ENCODE measurements around the gene PSTPIP2. TPM values are rescaled to one million over a fixed set of nuclear protein-coding genes. Genes with fewer than 3 reads are reported as not detected.
"Not testable (repeated sequence)": the region's sequence is repeated elsewhere in the genome, so short reads cannot be mapped to it uniquely, and the experiment has no call there.

Gene PSTPIP2, protein sequence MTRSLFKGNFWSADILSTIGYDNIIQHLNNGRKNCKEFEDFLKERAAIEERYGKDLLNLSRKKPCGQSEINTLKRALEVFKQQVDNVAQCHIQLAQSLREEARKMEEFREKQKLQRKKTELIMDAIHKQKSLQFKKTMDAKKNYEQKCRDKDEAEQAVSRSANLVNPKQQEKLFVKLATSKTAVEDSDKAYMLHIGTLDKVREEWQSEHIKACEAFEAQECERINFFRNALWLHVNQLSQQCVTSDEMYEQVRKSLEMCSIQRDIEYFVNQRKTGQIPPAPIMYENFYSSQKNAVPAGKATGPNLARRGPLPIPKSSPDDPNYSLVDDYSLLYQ
- polyA plus RNA-seq (ENCODE audit: insufficient read length in 10 of 10), result 1 to 10 TPM; 1.3 to 3.5 (median 2.7) TPM
- long read RNA-seq, donor 1, result 0 reads
- long read RNA-seq, donor 2, result 0 reads
- long read RNA-seq, donor 3, result 0 reads
- long read RNA-seq, donor 4, result 0 reads
- long read RNA-seq, donor 5, result 0 reads
- long read RNA-seq, donor 6, partial matches to known transcripts, result 0 of 1 reads
- long read RNA-seq, donor 6, other reads (novel, unspliced or antisense), result 0 of 1 reads
- long read RNA-seq, donor 7, partial matches to known transcripts, result 0 of 1 reads
- long read RNA-seq, donor 7, other reads (novel, unspliced or antisense), result 0 of 1 reads
- long read RNA-seq, donor 8, partial matches to known transcripts, result 0 of 1 reads
- long read RNA-seq, donor 8, other reads (novel, unspliced or antisense), result 0 of 1 reads
- long read RNA-seq, donor 9, result 0 reads

DNA sequence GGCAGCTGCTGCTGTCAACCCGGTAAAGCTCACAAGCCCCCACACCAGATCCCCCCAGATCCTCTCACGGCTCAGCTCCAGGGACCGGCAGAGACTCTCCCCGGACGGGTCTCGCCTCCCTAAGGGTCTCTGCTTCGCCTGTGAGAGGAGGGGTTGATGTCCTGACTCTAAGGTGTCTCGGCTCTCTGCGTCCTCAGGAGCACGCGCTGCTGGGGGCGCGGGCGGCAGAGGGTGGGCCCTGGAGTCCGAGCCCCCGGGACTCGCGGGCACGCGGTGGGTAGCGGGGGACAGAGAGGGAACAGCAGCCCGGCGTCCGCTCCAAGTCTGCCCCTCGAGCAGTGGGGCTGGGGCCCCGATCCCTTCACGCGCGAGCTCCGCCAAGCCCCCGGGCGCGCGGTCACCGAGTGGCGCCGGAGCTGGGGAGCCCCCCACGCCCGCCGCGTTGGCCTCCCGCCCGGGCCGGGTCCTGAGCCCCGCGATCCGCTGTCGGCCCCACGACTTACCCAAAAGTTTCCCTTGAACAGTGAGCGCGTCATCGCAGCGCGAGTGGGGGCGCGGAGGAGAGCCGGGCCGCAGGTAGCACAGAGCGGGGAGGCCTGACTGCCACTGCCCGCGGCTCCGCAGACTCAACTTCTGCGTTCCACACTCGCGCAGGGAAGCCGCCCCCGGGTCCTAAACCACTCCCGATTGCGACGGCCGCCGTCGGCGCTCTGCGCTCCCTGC is at the start of gene PSTPIP2:
Gene PSTPIP2, minus strand, starts transcription at position 608 of the 723 bp plus-strand sequence. Its CDS starts 72 bp downstream, at position 536.
- DNase-seq, result peak; percentile 35 to 86 (median 64)

DNA sequence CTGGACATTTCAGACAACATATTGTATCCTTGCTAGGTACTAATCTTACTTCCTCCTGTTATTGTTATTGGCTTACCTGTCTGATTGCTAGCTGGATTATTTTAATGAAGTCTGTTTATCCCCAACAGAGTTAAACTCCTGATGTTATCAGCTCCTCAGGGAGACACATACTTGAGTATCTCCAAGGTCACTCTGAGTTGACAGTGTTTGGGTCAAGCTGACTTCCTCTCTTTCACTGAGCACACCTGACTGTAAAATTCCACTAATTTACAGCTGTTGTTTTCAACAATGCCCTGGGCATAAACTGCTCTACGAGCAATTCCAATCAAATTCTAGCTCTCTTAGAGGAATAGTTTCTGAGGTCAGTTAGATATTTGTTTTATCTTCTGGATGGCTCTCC is 41.7 kb upstream of the PSTPIP2 start:
- DNase-seq, result no peak

DNA sequence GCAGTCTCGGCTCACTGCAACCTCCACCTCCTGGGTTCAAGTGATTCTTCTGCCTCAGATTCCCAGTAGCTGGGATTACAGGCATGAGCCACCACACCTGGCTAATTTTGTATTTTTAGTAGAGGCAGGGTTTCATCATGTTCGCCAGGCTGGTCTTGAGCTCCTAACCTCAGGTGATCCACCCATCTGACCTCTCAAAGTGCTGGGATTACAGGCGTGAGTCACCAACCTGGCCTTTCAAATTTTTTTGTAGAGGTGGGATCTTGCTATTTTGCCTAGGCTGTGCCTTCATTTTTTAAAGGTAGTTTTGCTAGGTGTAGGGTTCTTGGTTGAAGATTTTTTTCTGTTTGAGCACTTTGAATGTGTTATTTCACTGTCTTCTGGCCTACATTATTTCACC is 38.3 kb upstream of the PSTPIP2 start:
- no peak for DNase-seq

DNA sequence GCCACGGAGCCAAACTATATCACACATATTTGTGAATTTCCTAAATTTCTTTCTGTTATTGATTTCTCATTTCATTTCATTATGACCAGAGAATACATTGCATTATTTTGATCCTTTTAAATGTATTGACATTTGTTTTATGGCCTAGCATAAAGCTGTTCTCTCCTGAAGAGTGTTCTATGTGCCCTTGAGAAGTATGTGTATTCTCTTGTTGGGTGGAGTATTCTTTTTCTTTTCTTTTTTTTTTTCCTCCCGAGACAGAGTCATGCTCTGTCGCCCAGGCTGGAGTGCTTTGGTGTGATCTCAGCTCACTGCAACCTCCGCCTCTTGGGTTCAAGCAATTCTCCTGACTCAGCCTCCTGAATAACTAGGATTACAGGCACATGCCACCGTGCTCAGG is 37.3 kb upstream of the PSTPIP2 start:
- no peak for DNase-seq

DNA sequence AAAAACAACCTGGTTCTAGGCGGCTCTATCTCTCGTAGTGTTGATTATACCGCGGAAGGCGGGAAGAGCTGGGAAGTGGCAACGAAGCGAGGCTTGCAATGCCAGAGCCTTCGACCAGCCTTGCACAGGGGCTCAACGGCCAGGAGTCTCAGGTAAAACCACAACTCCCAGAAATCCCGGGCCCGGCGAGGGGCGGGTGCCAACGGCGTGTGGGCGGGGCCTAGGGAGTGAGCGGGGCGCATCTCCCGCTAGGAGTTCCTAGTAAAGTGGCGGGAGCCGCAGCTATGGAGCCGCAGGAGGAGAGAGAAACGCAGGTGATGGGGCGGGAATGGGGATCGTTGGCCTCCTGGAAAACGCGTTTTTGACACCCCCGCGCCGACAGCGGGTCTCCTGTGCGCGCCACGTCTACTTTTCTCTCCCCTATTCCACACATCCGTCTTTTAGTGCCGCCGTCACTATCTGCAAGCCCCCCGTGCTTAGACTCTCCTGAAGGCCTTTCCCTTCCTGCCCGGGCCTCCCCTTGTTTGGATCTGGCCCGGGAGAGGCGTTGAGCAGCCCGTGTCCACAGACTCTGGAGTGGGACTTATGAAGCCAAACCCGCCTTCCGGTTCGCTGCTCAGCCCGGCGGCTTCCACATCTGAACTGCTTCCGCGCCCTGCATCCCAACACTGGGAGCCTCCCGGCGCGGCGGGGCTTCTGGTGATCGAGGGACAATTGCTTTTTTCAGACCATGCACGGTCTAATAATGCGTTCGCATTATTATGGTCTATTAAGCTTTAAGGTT is 32.3 kb upstream of the PSTPIP2 start, which contains the start of gene HAUS1:
Gene HAUS1, plus strand, starts transcription at position 258 of the 784 bp plus-strand sequence. Its CDS starts 27 bp downstream, at position 285.
- DNase-seq, result peak; percentile 87 to 96 (median 90)

DNA sequence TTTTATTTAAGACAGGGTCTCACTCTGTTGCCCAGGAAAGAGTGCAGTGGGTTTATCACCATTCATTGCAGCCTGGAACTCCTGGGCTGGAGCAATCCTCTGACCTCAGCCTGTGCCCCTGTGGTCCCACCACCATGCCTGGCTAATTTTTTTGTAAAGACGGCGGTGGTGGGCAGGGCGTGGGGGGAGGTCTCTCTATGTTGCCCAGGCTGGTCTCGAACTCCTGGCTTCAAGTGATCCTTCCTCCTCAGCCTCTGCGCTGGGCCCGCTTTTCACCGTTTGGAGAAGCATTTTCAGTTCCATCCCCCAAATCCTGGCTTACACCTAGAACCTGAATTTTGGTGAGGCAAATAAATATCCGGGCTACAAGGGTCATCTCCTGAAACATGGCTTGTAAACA is 27.4 kb upstream of the PSTPIP2 start:
- DNase-seq, result no peak

DNA sequence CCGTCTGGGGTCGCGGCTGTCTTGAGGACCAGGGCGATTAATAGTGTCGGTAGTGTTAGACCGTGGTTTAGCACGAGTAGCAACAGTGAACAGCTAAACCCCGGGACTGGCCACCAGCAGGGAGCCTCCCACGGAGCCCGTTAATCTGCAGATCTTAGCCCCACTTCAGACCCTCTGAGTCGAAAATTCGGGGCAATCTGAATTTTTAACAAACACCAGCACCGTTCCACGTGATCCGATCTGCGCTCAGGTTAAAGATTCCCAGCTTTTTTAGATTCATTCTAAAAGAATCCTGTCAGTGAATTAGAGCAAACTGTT is 26.5 kb upstream of the PSTPIP2 start:
- no peak for DNase-seq

DNA sequence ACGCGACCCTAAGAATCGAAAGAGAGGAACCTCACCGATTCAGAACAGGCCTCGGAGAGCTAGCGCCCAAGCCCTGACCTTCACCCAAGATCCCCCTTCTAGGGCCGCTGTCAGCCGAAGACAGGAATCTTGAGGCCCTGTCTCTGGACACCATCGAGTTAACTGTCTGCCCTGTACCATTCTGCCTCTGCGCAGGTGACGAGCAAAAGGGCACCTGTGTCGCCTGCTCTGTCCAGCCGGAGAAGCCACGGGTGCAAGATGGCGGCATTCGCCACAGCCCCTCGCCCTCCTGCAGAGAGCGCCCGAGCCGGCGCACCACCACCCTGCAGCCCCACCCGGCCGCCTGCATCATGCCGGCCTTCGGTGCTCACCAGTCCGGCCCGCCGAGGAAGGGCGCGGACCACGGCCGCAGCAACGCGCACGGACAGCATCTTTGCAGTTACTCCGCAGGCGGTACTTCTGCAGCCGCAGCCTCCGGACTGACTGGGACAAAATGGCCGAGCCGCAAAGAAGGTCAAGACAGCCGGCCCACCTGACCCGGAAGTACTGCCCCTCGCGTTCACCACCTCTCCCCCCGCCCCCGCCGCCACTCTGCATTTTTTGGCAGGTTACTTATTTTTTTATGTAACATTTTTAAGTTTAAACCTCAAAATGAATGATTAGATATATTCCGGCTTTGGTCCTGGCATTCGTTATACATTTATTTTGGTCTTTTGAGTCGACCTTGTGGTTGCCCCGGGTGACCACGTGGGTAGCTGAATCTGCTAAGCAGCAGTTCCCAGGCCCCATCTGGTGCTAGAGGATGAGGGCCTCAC is 25.9 kb upstream of the PSTPIP2 start, which contains the start of gene ATP5F1A:
Gene ATP5F1A, minus strand, starts transcription at position 496 of the 815 bp plus-strand sequence. Its CDS starts 65 bp downstream, at position 431.
- peak; percentile 85 to 97 (median 88) for DNase-seq

DNA sequence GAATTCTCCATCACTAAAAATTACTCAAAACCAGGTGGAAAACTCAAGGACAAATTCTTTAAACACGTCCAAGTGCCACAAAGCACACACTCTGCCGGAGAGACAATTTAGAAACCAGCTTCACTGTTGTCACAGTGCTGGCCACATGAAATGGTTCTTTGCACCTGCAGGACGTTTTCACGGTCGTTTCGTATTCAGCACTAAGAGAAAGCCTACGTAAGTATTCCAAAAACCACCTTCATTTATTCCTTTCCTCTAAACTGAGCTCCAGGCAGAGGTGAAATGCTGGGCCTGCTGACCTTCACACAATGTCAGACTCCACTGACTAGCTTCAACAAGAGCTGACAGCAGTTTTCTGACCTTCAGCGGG is 25.4 kb upstream of the PSTPIP2 start:
- no peak for DNase-seq

DNA sequence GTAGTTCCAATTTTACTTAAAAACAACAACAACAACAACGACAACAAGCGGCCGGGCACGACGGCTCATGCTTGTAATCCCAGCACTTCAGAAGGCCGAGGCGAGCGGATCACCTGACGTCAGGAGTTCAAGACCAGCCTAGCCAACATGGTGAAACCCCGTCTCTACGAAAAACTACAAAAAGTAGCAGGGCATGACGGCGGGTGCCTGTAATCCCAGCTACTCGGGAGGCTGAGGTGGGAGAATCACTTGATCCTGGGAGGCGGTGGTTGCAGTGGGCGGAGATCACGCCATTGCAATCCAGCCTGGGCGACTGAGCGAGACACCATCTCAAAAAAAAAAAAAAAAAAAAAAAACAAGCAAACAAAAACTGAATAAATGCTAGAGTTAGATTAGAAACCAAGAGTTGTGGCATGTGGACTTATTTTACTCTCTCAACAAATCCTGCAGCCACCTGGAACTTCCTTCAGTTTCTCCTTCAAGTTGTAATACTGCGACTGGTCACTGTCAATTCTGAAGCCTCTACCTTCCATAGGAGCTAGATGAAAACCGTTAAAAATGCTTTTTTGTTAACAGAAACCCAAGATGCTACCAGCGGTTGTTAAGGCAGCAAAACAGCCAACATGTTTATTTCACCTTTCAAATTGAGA is 24.7 kb upstream of the PSTPIP2 start:
- DNase-seq, result peak in 1 of 3 donors; percentile 24

DNA sequence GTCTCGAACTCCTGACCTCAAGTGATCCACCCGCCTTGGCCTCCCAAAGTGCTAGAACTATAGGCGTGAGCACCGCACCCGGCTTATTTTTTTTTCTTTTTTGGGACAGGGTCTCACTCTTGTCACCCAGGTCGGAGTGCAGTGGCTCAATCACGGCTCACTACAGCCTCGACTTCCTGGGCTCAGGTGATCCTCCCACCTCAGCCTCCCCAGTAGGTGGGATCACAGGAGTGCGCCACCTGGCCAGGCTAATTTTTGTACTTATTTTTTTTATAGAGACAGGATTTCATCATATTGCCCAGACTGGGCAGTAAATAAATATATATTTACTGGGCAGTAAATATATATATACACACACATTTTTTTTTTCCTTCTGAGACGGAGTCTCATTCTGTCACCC is 23.5 kb upstream of the PSTPIP2 start:
- no peak for DNase-seq

DNA sequence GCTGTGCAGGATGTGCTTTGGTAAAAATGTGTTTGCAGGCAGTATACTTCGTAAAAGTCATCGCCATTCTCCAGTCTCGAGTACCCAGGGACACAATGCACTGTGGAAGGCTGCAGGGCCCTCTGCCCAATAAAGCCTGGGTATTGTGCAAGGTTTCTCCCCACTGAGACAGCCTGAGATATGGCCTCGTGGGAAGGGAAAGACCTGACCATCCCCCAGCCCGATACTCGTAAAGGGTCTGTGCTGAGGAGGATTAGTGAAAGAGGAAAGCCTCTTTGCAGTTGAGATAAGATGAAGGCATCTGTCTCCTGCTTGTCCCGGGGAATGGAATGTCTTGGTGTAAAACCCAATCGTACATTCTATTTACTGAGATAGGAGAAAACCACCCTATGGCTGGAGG is 16.4 kb upstream of the PSTPIP2 start:
- not testable (repeated sequence) for DNase-seq

DNA sequence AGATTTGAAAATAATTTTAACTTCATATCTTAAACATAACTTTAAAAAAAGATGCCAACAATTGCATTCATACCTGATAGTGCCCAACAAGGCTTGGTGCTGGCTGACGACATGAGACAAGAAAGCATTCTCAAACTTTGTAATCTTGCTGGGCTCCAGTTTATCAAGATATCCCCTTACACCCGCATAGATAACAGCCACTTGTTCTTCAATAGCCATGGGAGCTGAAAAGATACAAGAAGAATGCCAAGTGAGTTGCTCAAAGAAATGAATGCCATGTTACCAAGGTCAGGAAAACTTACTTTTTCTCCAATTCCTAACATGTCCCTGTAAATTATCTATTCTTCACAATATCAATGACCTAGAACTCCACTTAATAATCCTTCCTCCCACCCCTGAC is 12.4 kb upstream of the PSTPIP2 start:
- no peak for DNase-seq

DNA sequence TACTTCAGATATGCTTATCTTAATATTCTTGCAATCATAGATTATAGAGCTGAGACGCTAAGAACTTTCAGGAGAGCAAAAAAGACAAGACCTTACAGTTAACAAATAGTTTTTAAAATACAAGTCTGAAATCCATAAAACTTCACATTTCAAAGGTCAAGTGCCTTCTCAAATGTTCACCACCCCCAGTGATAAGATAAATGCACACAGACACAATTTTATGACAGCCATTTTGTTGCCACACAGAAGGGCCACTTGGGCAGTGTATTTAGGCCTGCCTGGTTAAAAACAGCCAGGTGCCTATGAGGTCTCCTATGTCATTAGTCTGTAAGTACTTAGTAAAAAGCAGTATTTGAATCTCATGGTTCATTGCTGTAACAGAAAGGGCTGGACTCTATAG is 8.1 kb upstream of the PSTPIP2 start:
- no peak for DNase-seq

DNA sequence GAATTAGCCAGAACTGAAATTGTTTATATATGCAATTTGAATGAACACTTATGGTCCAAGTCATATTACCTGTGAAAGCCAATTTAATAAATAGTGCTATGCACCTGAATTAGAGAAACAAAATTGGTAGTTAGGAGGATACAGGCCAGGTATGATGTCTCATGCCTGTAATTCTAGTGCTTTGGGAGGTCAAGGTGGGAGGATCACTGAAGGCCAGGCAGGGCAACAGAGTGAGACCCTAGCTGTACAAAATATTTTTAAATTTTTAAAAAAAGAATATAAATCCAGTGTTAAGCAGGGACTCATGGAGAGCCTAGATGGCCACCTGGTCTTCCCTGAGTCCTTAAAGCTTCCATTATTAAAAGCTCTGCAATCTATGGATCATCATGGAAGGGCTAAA is 7.3 kb upstream of the PSTPIP2 start:
- DNase-seq, result no peak

DNA sequence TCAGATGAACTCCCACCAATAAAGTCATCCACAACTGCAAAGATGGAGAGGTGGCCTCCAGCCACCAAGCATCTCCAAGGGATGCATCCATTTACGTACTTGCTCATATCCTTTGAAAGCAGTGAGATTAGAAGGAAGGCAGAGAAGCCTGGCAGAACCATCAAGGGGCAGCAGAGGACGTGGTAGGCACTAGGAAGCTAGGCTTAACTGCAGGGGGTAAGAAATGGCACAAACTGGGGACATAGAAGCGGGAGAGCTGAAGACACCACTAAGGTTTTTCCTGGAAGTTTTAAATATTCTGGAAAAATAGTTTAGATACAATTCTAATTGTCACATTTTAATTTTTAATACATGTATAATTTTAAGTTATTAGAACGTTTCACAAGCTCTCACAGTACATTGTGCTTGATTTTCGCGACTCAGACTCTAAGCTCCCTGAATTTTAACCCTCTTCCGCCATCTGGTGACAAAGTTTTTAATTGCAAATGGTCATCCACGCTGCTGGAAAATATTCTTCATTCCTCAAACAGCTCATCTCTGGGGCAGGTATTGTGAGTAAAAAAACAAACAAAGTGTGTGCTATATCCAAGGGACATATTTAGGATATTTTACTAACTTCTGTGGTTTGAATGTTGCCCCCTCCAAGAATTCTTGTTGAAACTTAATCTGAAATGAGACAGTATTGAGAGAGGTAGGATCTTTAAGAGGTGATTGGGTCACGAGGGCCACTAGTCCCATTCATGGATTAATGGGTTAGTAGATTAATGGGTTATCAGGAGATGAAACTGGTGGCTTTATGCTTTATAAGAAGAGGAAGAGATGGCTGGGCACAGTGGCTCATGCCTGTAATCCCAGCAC is 1.6 kb upstream of the PSTPIP2 start:
- DNase-seq, result peak; percentile 67 to 79 (median 74)

DNA sequence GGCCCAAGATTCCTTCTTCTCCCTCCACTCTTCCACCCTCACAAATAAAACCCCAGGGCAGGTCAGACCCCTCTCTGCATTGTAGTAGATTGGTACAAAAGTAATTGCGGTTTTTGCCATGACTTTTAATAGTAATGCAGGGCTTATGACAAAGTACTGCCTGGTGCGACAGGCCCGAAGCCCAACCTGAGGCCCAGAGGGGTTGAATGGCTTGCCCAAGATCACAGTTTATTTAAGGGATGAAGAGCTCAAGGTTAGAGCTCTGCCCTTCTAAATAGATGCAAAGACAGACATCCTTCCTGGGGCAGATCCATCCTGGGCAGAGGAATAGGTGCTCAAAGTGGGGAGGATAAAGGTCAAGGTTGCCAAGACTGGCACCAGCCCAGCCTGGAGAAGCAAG is 899 bp upstream of the PSTPIP2 start:
- DNase-seq, result no peak

DNA sequence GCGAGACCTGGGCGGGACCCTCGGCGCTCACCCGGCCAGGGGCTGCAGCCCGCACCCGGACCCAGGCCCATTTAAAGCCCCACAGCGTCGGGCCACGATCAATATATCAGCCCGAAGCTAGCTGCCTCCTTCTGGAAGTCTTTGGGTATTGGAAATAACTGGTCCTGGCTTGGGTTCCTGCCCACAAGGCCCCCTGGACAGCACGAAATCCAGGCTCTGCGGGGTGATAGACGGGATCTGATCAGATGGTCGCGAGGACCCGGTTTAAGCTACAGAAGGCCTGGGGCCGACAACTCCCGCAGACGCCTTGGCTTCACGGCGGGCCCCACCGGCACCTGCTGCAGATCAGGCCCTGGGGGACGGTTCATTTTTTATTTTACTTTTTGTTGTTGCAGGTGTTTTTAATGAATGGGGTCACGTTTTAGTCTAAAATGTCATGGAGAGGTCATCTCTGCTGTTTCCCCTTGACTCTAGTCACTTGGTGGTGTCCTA is 362 bp upstream of the PSTPIP2 start:
- DNase-seq, result no peak
